ENCODE results near the gene LENG1. TPM values are rescaled to one million over a fixed set of nuclear protein-coding genes. Genes with fewer than 3 reads are reported as not detected.

Gene LENG1
- total and polyA plus RNA-seq, 9 of the 15 experiments (the other 6 are each of a cell fraction or from before 2014, with no cell fraction given) = 0.30 to 10.5 (median 4.7) TPM

DNA sequence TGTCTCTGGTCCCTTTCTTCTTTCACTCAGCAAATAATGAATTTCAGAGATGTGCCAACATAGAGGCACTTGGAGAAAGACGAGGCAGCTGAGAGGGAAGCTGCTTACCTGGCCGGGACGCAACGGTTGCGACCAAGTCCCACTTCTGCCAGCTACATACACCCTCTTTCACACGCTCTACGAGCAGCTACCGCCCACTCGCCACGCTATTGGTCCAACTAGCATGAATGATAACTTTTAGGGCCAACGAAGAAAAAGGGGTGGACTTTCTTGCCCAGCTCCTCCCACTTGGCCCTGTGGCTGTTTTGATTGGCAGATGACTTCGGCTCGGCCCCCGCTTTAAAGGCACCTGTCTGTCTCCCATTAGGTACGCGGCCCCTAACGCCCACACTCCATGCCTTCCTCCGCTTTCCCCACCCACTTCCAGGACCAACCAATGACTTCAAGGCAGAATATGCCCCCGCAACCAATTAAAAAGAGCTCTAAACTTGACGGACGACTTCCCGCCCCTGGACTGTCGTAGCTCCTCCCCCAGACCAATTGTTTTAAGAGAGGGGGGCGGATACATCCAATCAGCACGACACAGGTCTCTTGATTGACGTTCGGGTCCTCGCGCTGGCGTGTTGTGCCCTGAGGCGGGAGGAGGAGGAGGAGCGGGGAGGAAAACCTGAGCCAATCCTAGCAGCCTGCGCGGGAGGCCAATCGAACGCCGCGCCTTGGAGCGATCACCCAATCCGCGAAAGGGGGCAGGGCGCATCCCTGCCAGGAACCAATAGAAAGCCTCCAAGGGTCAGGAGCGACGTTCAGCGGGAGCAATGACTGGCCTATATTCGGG lies 22.4 kb downstream of the LENG1 start (continued):
- TF ChIP-seq, protein P1, sequence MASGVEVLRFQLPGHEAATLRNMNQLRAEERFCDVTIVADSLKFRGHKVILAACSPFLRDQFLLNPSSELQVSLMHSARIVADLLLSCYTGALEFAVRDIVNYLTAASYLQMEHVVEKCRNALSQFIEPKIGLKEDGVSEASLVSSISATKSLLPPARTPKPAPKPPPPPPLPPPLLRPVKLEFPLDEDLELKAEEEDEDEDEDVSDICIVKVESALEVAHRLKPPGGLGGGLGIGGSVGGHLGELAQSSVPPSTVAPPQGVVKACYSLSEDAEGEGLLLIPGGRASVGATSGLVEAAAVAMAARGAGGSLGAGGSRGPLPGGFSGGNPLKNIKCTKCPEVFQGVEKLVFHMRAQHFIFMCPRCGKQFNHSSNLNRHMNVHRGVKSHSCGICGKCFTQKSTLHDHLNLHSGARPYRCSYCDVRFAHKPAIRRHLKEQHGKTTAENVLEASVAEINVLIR (CRISPR knock-in tag; IDR thresholded peaks at IDR 0.05) = 0 out of 2 replicates have a peak, but pooled peaks have one; percentile 9
- TF ChIP-seq SOX6 (IDR thresholded peaks at IDR 0.05) (0 out of 2 replicates have a peak, but pooled peaks have one; percentile 1), TRIM24 (IDR thresholded peaks at IDR 0.05) (no peak), TEAD4 (IDR thresholded peaks at IDR 0.05; ENCODE audit: low read length) (no peak), TEAD4 (CRISPR knock-in tag; IDR thresholded peaks at IDR 0.05; ENCODE audit: borderline replicate concordance) (no peak), ZNF165 (CRISPR knock-in tag; IDR thresholded peaks at IDR 0.05; ENCODE audit: borderline replicate concordance) (no peak)
- TF ChIP-seq, protein P2, sequence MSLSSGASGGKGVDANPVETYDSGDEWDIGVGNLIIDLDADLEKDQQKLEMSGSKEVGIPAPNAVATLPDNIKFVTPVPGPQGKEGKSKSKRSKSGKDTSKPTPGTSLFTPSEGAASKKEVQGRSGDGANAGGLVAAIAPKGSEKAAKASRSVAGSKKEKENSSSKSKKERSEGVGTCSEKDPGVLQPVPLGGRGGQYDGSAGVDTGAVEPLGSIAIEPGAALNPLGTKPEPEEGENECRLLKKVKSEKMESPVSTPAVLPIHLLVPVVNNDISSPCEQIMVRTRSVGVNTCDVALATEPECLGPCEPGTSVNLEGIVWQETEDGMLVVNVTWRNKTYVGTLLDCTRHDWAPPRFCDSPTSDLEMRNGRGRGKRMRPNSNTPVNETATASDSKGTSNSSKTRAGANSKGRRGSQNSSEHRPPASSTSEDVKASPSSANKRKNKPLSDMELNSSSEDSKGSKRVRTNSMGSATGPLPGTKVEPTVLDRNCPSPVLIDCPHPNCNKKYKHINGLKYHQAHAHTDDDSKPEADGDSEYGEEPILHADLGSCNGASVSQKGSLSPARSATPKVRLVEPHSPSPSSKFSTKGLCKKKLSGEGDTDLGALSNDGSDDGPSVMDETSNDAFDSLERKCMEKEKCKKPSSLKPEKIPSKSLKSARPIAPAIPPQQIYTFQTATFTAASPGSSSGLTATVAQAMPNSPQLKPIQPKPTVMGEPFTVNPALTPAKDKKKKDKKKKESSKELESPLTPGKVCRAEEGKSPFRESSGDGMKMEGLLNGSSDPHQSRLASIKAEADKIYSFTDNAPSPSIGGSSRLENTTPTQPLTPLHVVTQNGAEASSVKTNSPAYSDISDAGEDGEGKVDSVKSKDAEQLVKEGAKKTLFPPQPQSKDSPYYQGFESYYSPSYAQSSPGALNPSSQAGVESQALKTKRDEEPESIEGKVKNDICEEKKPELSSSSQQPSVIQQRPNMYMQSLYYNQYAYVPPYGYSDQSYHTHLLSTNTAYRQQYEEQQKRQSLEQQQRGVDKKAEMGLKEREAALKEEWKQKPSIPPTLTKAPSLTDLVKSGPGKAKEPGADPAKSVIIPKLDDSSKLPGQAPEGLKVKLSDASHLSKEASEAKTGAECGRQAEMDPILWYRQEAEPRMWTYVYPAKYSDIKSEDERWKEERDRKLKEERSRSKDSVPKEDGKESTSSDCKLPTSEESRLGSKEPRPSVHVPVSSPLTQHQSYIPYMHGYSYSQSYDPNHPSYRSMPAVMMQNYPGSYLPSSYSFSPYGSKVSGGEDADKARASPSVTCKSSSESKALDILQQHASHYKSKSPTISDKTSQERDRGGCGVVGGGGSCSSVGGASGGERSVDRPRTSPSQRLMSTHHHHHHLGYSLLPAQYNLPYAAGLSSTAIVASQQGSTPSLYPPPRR (CRISPR knock-in tag; IDR thresholded peaks at IDR 0.05; ENCODE audit: borderline replicate concordance) = no peak
- TF ChIP-seq, protein P3, sequence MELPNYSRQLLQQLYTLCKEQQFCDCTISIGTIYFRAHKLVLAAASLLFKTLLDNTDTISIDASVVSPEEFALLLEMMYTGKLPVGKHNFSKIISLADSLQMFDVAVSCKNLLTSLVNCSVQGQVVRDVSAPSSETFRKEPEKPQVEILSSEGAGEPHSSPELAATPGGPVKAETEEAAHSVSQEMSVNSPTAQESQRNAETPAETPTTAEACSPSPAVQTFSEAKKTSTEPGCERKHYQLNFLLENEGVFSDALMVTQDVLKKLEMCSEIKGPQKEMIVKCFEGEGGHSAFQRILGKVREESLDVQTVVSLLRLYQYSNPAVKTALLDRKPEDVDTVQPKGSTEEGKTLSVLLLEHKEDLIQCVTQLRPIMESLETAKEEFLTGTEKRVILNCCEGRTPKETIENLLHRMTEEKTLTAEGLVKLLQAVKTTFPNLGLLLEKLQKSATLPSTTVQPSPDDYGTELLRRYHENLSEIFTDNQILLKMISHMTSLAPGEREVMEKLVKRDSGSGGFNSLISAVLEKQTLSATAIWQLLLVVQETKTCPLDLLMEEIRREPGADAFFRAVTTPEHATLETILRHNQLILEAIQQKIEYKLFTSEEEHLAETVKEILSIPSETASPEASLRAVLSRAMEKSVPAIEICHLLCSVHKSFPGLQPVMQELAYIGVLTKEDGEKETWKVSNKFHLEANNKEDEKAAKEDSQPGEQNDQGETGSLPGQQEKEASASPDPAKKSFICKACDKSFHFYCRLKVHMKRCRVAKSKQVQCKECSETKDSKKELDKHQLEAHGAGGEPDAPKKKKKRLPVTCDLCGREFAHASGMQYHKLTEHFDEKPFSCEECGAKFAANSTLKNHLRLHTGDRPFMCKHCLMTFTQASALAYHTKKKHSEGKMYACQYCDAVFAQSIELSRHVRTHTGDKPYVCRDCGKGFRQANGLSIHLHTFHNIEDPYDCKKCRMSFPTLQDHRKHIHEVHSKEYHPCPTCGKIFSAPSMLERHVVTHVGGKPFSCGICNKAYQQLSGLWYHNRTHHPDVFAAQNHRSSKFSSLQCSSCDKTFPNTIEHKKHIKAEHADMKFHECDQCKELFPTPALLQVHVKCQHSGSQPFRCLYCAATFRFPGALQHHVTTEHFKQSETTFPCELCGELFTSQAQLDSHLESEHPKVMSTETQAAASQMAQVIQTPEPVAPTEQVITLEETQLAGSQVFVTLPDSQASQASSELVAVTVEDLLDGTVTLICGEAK (IDR thresholded peaks at IDR 0.05) = no peak
- TF ChIP-seq, protein P3 (CRISPR knock-in tag; IDR thresholded peaks at IDR 0.05) = no peak
- TF ChIP-seq, protein P4, sequence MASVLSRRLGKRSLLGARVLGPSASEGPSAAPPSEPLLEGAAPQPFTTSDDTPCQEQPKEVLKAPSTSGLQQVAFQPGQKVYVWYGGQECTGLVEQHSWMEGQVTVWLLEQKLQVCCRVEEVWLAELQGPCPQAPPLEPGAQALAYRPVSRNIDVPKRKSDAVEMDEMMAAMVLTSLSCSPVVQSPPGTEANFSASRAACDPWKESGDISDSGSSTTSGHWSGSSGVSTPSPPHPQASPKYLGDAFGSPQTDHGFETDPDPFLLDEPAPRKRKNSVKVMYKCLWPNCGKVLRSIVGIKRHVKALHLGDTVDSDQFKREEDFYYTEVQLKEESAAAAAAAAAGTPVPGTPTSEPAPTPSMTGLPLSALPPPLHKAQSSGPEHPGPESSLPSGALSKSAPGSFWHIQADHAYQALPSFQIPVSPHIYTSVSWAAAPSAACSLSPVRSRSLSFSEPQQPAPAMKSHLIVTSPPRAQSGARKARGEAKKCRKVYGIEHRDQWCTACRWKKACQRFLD (CRISPR knock-in tag; IDR thresholded peaks at IDR 0.05) = no peak

Measured in K562 (cell line).